SK-N-SH (cell line): ENCODE measurements around the gene HDLBP. TPM values are rescaled to one million over a fixed set of nuclear protein-coding genes. Genes with fewer than 3 reads are reported as not detected.

Experiments used
- CTCF ChIA-PET: fragments of 300-600, 350-600 bp; formaldehyde crosslinking; extraction: SDS; loops from one replicate; lab custom pipeline; 2021; lab: Yijun Ruan, JAX
- POLR2A ChIA-PET: fragments of 350-600 bp; sonication (Branson Sonifier 250); formaldehyde crosslinking; extraction: SDS; loops from one replicate; lab custom pipeline; 2020; ENCODE audit warnings: antibody characterized with exemption, inconsistent platforms; lab: Yijun Ruan, JAX
- DNase-seq: peaks from one replicate; pipeline ENCODE4 v3.0.0; 2012
- H2AFZ ChIP-seq: fragments of 200-600 bp; sonication (generic); 2 replicates; pipeline ENCODE4 v1.8.1; 2016; ENCODE audit warnings: antibody characterized with exemption, mild to moderate bottlenecking, low read depth
- H3F3A ChIP-seq: fragments of 200-600 bp; sonication (generic); replicated peaks from 2 replicates; pipeline ENCODE3; 2016; ENCODE audit warnings: antibody characterized with exemption, mild to moderate bottlenecking; ENCODE audit not compliant: insufficient read depth
- H3K27ac ChIP-seq, 2 experiments: fragments of 200-500 bp in 1 of 2; fragments of 200-600 bp in 1 of 2; sonication (Bioruptor generic) in 1 of 2; sonication (generic), shearing (Covaris generic) in 1 of 2; 2 replicates each; pipeline versions ENCODE4 v1.5.1 to v1.6.1; 2014 to 2016; ENCODE audit warnings: low read depth in 2 of 2, inconsistent platforms in 1 of 2, low read length in 1 of 2, mild to moderate bottlenecking in 1 of 2, mixed read lengths in 1 of 2
- H3K27me3 ChIP-seq: fragments of 200-600 bp; sonication (generic), shearing (Covaris generic); 2 replicates; pipeline ENCODE4 v1.6.1; 2016; ENCODE audit warnings: mixed run types; ENCODE audit not compliant: insufficient read depth
- H3K36me3 ChIP-seq, 2 experiments: fragments of 200-500 bp in 1 of 2; fragments of 200-600 bp in 1 of 2; sonication (Bioruptor generic) in 1 of 2; sonication (generic) in 1 of 2; replicated peaks in 1 of 2; 2 replicates each; pipeline versions ENCODE3 to v1.5.1; 2014 to 2016; ENCODE audit warnings: low read length in 1 of 2, mild to moderate bottlenecking in 1 of 2; ENCODE audit not compliant: insufficient read depth in 2 of 2, control insufficient read depth in 1 of 2
- H3K4me1 ChIP-seq, 2 experiments: fragments of 200-500 bp in 1 of 2; fragments of 200-600 bp in 1 of 2; sonication (Bioruptor generic) in 1 of 2; sonication (generic), shearing (Covaris generic) in 1 of 2; 2 replicates each; pipeline versions ENCODE4 v1.5.1 to v1.6.1; 2014 to 2016; ENCODE audit warnings: low read depth in 1 of 2, low read length in 1 of 2, mixed run types in 1 of 2; ENCODE audit not compliant: insufficient read depth in 2 of 2, control insufficient read depth in 1 of 2
- H3K4me2 ChIP-seq: fragments of 200-600 bp; sonication (generic), shearing (Covaris generic); 2 replicates; pipeline ENCODE4 v1.6.1; 2017; ENCODE audit warnings: mixed run types
- H3K4me3 ChIP-seq, 2 experiments: fragments of 200-500 bp in 1 of 2; fragments of 200-600 bp in 1 of 2; sonication (Bioruptor generic) in 1 of 2; sonication (generic), shearing (Covaris generic) in 1 of 2; 2 replicates each; pipeline versions ENCODE4 v1.5.1 to v1.8.1; 2014 to 2016; ENCODE audit warnings: low read depth in 2 of 2, inconsistent platforms in 1 of 2, low read length in 1 of 2, mild to moderate bottlenecking in 1 of 2, mixed read lengths in 1 of 2, moderate library complexity in 1 of 2
- H3K79me2 ChIP-seq: fragments of 200-600 bp; sonication (generic); 2 replicates; pipeline ENCODE4 v1.8.1; 2017; ENCODE audit warnings: mild to moderate bottlenecking; ENCODE audit not compliant: insufficient read depth
- H3K9ac ChIP-seq: fragments of 200-600 bp; sonication (generic); 2 replicates; pipeline ENCODE4 v1.6.1; 2017; ENCODE audit warnings: mixed run types
- H3K9me2 ChIP-seq: fragments of 200-600 bp; sonication (generic); 2 replicates; pipeline ENCODE4 v1.6.1; 2017; ENCODE audit warnings: mixed run types
- H3K9me3 ChIP-seq: fragments of 200-600 bp; sonication (generic); 2 replicates; pipeline ENCODE4 v1.6.1; 2017; ENCODE audit warnings: mixed run types, mild to moderate bottlenecking, moderate library complexity
- H4K20me1 ChIP-seq: fragments of 200-600 bp; sonication (generic); 2 replicates; pipeline ENCODE4 v1.6.1; 2017; ENCODE audit warnings: mild to moderate bottlenecking, mixed run types; ENCODE audit not compliant: insufficient read depth
- CTCF ChIP-seq: fragments of 200-600 bp; sonication (generic); IDR thresholded peaks from 2 replicates; pipeline ENCODE4 v1.6.1; 2017; ENCODE audit warnings: antibody characterized with exemption, mild to moderate bottlenecking, moderate library complexity
- ELF1 ChIP-seq: IDR thresholded peaks from 2 replicates; pipeline ENCODE4 v1.4.0; 2012
- EP300 ChIP-seq, 2 experiments: IDR thresholded peaks; 2 replicates each; pipeline versions ENCODE4 v1.4.0 to v1.6.1; 2012; ENCODE audit warnings: borderline replicate concordance in 1 of 2, low read depth in 1 of 2, low read length in 1 of 2
- FOSL2 ChIP-seq: IDR thresholded peaks from 2 replicates; pipeline ENCODE4 v1.4.0; 2012; ENCODE audit warnings: low read depth, mild to moderate bottlenecking, moderate library complexity, borderline replicate concordance
- FOXJ3 ChIP-seq: sonication (generic); formaldehyde crosslinking; IDR thresholded peaks from 2 replicates; pipeline ENCODE4 v1.5.1; 2020; ENCODE audit warnings: mild to moderate bottlenecking, missing genetic modification reagents
- GATA2 ChIP-seq: sonication (generic); formaldehyde crosslinking; IDR thresholded peaks from 2 replicates; pipeline ENCODE4 v1.5.0; 2020; ENCODE audit warnings: mild to moderate bottlenecking, missing genetic modification reagents
- POLR2AphosphoS5 ChIP-seq: IDR thresholded peaks from 2 replicates; pipeline ENCODE4 v1.6.1; 2012; ENCODE audit warnings: low read depth, low read length
- REST ChIP-seq: IDR thresholded peaks from 2 replicates; pipeline ENCODE4 v1.6.1; 2012; ENCODE audit warnings: mild to moderate bottlenecking, low read depth, low read length, moderate library complexity
- SMC3 ChIP-seq: IDR thresholded peaks from 2 replicates; pipeline ENCODE4 v1.6.1; 2012; ENCODE audit warnings: low read depth, low read length, improper control_type of control experiment
- ZBTB33 ChIP-seq: IDR thresholded peaks from 2 replicates; pipeline ENCODE4 v1.4.0; 2012; ENCODE audit warnings: low read depth, borderline replicate concordance
- WGBS: methylation state at CpG from one replicate; pipeline ENCODE4 v1.1.6; 2017; ENCODE audit warnings: low lambda C conversion rate; 5-methylcytosine and 5-hydroxymethylcytosine counted together
- polyA plus RNA-seq, 3 experiments: library from polyadenylated mRNA; depleted of rRNA; stranded (reverse); fragments of >200 nt; gene quantifications; 2 replicates each; pipeline ENCODE4 v1.2.3, GENCODE V29; 2012
- TF ChIP-seq, protein P1 (sequence below): fragments of 150-350 bp; IDR thresholded peaks from 2 replicates; pipeline ENCODE4 v1.6.1; 2017; ENCODE audit warnings: antibody characterized with exemption, low read length, low read depth, borderline replicate concordance

The HDLBP gene
- polyA plus RNA-seq, 1 of the 3 experiments (the other 2 are of a cell fraction): 263 TPM

- TF ChIP-seq REST (no peak), GATA2 (CRISPR knock-in tag) (no peak)
- TF ChIP-seq, protein P1, sequence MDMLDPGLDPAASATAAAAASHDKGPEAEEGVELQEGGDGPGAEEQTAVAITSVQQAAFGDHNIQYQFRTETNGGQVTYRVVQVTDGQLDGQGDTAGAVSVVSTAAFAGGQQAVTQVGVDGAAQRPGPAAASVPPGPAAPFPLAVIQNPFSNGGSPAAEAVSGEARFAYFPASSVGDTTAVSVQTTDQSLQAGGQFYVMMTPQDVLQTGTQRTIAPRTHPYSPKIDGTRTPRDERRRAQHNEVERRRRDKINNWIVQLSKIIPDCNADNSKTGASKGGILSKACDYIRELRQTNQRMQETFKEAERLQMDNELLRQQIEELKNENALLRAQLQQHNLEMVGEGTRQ: no peak
- TF ChIP-seq, all 33 proteins: peak for 0
Observed at GRCh38 chr2:241254904-241255351, 60.5 kb downstream of the HDLBP start (continued).

- 97% methylated on average over 10 of the region's 14 CpGs for WGBS
- H2AFZ ChIP-seq: no peak overlapping the region
- ChIA-PET POLR2A (no interaction called here), CTCF (interaction anchor here (1.0 to 1.6 kb wide), 2 partner anchors 83 to 402 kb away, joined by 3 to 5 read pairs; no protein-coding TSS in a partner anchor)
- H3K9me3 ChIP-seq: no peaks in the 10 kb centered on the region
- H3F3A ChIP-seq: peaks cover 3% of the 10 kb centered on the region
- H3K4me2 ChIP-seq: no peak overlapping the region
- H3K9me2 ChIP-seq: no peaks in the 10 kb centered on the region
- DNase-seq: no peak
- H3K4me3 ChIP-seq: no peak overlapping the region
- H3K36me3 ChIP-seq: peaks cover 76 to 86% of the 10 kb centered on the region in 2 experiments
- H3K27ac ChIP-seq: no peak overlapping the region
- TF ChIP-seq POLR2AphosphoS5: no peak
- no peaks in the 10 kb centered on the region for H3K4me1 ChIP-seq
- no peaks in the 10 kb centered on the region for H3K27me3 ChIP-seq
- peaks cover 53% of the 10 kb centered on the region for H3K79me2 ChIP-seq
- H4K20me1 ChIP-seq: peaks cover 54% of the 10 kb centered on the region
- no peak overlapping the region for H3K9ac ChIP-seq
Observed at GRCh38 chr2:241252778-241253475, 62.5 kb downstream of the HDLBP start.

DNA sequence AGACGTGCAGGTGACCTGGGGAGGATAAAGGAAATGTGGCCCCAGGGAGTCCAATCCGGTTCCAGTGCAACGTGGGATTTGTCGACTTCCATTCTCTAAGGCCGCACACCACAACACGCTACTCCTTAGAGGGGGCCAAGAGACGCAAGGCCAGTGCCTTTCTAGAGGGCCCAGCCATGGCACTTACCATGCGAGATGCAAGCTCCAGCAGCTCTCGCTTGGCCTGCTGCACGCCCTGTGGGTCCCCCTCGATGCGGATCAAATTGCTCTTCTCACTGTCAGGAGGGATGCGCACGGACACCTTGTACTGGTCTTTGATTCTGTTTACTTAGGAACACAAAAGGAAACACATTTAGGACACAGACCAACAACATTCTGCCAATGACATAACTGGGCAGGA, 65.8 kb downstream of the HDLBP start:
- peaks cover 33% of the 10 kb centered on the region for H3K79me2 ChIP-seq
- CTCF ChIA-PET: interaction anchor here (1.4 kb wide), 1 partner anchor 82 kb away, joined by 3 read pairs; no protein-coding TSS in a partner anchor
- no peaks in the 10 kb centered on the region for H3K9me3 ChIP-seq
- no peak overlapping the region for H3K4me3 ChIP-seq
- no peak overlapping the region for H3K27ac ChIP-seq
- H3K4me1 ChIP-seq: no peaks in the 10 kb centered on the region
- H3F3A ChIP-seq: peaks cover 3% of the 10 kb centered on the region
- peaks cover 78 to 88% of the 10 kb centered on the region in 2 experiments for H3K36me3 ChIP-seq
- H3K27me3 ChIP-seq: no peaks in the 10 kb centered on the region
- TF ChIP-seq ZBTB33: no peak
- TF ChIP-seq EP300 (IDR thresholded peaks at IDR 0.05; ENCODE audit: borderline replicate concordance in 1 of 2, low read depth in 1 of 2, low read length in 1 of 2): no peak
- TF ChIP-seq GATA2 (CRISPR knock-in tag): no peak
- no peak for TF ChIP-seq SMC3
- no peak for TF ChIP-seq FOSL2
- TF ChIP-seq CTCF: no peak
- TF ChIP-seq FOXJ3 (CRISPR knock-in tag): no peak
- TF ChIP-seq ELF1: no peak
- DNase-seq: no peak
- H3K9ac ChIP-seq: no peak overlapping the region
- no peaks in the 10 kb centered on the region for H3K9me2 ChIP-seq
- no peak overlapping the region for H3K4me2 ChIP-seq
- H4K20me1 ChIP-seq: peaks cover 36% of the 10 kb centered on the region
- 96% methylated on average over 13 of the region's 14 CpGs for WGBS
- POLR2A ChIA-PET: no interaction called here
- H2AFZ ChIP-seq: no peak overlapping the region
